Colon (tissue), 2 donors: ENCODE measurements around the gene GALNT18.

Experiments used
- FAIRE-seq: peaks from 2 replicates; lab custom pipeline; 2012; peaks lifted over from hg19 to GRCh38; lab: Jason Lieb, UNC
- donor health status: control.
- donor health status: control.

Gene GALNT18

GRCh38 chr11:11624204-11624603, 2.4 kb upstream of the GALNT18 start:
- no peak for FAIRE-seq

GRCh38 chr11:11622772-11623171, 967 bp upstream of the GALNT18 start:
- FAIRE-seq, result no peak

GRCh38 chr11:11622340-11622706, 518 bp upstream of the GALNT18 start:
- no peak for FAIRE-seq

- FAIRE-seq, result no peak
These were observed 758 bp downstream of the GALNT18 start for GRCh38 chr11:11620921-11621572.

GRCh38 chr11:11620173-11620920, 1.5 kb downstream of the GALNT18 start:
- FAIRE-seq, result no peak

GRCh38 chr11:11618973-11619435, 2.8 kb downstream of the GALNT18 start:
- no peak for FAIRE-seq

GRCh38 chr11:11615086-11615485, 6.7 kb downstream of the GALNT18 start:
- no peak for FAIRE-seq

- no peak for FAIRE-seq
These were observed 9.4 kb downstream of the GALNT18 start for GRCh38 chr11:11612439-11612838.

GRCh38 chr11:11611381-11611780, 10.4 kb downstream of the GALNT18 start:
- no peak for FAIRE-seq

- FAIRE-seq, result no peak
These were observed 13.0 kb downstream of the GALNT18 start for GRCh38 chr11:11608783-11609232.

- FAIRE-seq, result no peak
These were observed 14.0 kb downstream of the GALNT18 start for GRCh38 chr11:11607772-11608171.

- no peak for FAIRE-seq
These were observed 15.9 kb downstream of the GALNT18 start for GRCh38 chr11:11605821-11606450.

- no peak for FAIRE-seq
These were observed 16.6 kb downstream of the GALNT18 start for GRCh38 chr11:11605181-11605580.

- no peak for FAIRE-seq
These were observed 17.3 kb downstream of the GALNT18 start for GRCh38 chr11:11604370-11604990.

- FAIRE-seq, result no peak
These were observed 19.8 kb downstream of the GALNT18 start for GRCh38 chr11:11602011-11602410.

- no peak for FAIRE-seq
These were observed 21.5 kb downstream of the GALNT18 start for GRCh38 chr11:11600288-11600687.

GRCh38 chr11:11598243-11598642, 23.6 kb downstream of the GALNT18 start:
- FAIRE-seq, result no peak

GRCh38 chr11:11594162-11594561, 27.6 kb downstream of the GALNT18 start:
- no peak for FAIRE-seq

GRCh38 chr11:11592146-11592684, 29.6 kb downstream of the GALNT18 start:
- no peak for FAIRE-seq

GRCh38 chr11:11589437-11589836, 32.4 kb downstream of the GALNT18 start:
- FAIRE-seq, result no peak

GRCh38 chr11:11588891-11589290, 32.9 kb downstream of the GALNT18 start:
- FAIRE-seq, result no peak

GRCh38 chr11:11588243-11588642, 33.6 kb downstream of the GALNT18 start:
- FAIRE-seq, result no peak
